GM23338 (cell line): ENCODE results near the gene CTNNA2. TPM values are rescaled to one million over a fixed set of nuclear protein-coding genes. Genes with fewer than 3 reads are reported as not detected.

Source experiments
- CREB1 ChIP-seq: fragments of 250-450 bp; sonication (Bioruptor Pico); IDR thresholded peaks from 2 replicates; pipeline ENCODE4 v1.5.0; 2020; ENCODE audit warnings: low read depth, mild to moderate bottlenecking, moderate library complexity
- CTCF ChIP-seq, 2 experiments: fragments of 200-600 bp in 1 of 2; sonication (generic) in 1 of 2; conservative IDR thresholded peaks; 2 replicates each; pipeline versions ENCODE4 v1.5.1 to v1.6.1; 2016 to 2017; ENCODE audit warnings: antibody characterized with exemption in 2 of 2, low read depth in 2 of 2, mild to moderate bottlenecking in 2 of 2, moderate library complexity in 1 of 2
- ETS1 ChIP-seq: IDR thresholded peaks from 2 replicates; pipeline ENCODE4 v1.6.1; 2016; ENCODE audit warnings: antibody characterized with exemption
- EZH2 ChIP-seq: fragments of 200-600 bp; sonication (generic); IDR thresholded peaks from one replicate; pipeline ENCODE4 v1.8.0; 2017; ENCODE audit warnings: antibody characterized with exemption, mild to moderate bottlenecking, low read depth; ENCODE audit not compliant: unreplicated experiment
- EZH2phosphoT487 ChIP-seq: fragments of 200-600 bp; sonication (generic); IDR thresholded peaks from one replicate; pipeline ENCODE4 v1.8.1; 2018; ENCODE audit warnings: antibody characterized with exemption; ENCODE audit not compliant: unreplicated experiment
- JUNB ChIP-seq: IDR thresholded peaks from one replicate; pipeline ENCODE4 v1.6.1; 2016; ENCODE audit warnings: antibody characterized with exemption; ENCODE audit not compliant: unreplicated experiment
- NANOG ChIP-seq: IDR thresholded peaks from 2 replicates; pipeline ENCODE4 v1.6.1; 2016; ENCODE audit warnings: antibody characterized with exemption, borderline replicate concordance
- POLR2AphosphoS5 ChIP-seq: IDR thresholded peaks from 2 replicates; pipeline ENCODE4 v1.6.1; 2016; ENCODE audit warnings: antibody characterized with exemption, low read depth
- STAT1 ChIP-seq: IDR thresholded peaks from one replicate; pipeline ENCODE4 v1.6.1; 2016; ENCODE audit warnings: antibody characterized with exemption; ENCODE audit not compliant: unreplicated experiment
- ZNF114 ChIP-seq: fragments of 250-450 bp; sonication (Bioruptor Pico); IDR thresholded peaks from 2 replicates; pipeline ENCODE4 v1.5.0; 2020; ENCODE audit warnings: mild to moderate bottlenecking, moderate library complexity
- ZNF331 ChIP-seq: fragments of 250-450 bp; sonication (Bioruptor Pico); IDR thresholded peaks from 2 replicates; pipeline ENCODE4 v1.5.0; 2020; ENCODE audit warnings: low read depth, mild to moderate bottlenecking, moderate library complexity
- ZNF462 ChIP-seq: fragments of 250-450 bp; sonication (Bioruptor Pico); IDR thresholded peaks from 2 replicates; pipeline ENCODE4 v1.5.0; 2020; ENCODE audit warnings: mild to moderate bottlenecking, moderate library complexity
- polyA plus RNA-seq: library from polyadenylated mRNA; unstranded; fragments of >200 nt; fragmentation: Nextera tagmentation; extraction: Ambion mirVana; gene quantifications from 2 replicates; pipeline ENCODE4 v1.2.1, GENCODE V29; 2016
- total RNA-seq: library from RNA; depleted of rRNA; stranded (reverse); fragments of >200 nt; shearing (Covaris generic); gene quantifications from 2 replicates; pipeline ENCODE4 v1.2.3, GENCODE V29; 2014

Gene CTNNA2
- total and polyA plus RNA-seq, 2 experiments from 2014 or later = 6.4 to 15.6 TPM

- TF ChIP-seq ZNF462 (CRISPR knock-in tag) (no peak), ZNF331 (CRISPR knock-in tag) (no peak), POLR2AphosphoS5 (no peak), EZH2 (no peak), CTCF (conservative IDR thresholded peaks at IDR 0.05; ENCODE audit: low read depth in 2 of 2) (no peak), STAT1 (no peak), CREB1 (no peak), EZH2phosphoT487 (no peak), ETS1 (no peak), NANOG (no peak), JUNB (no peak), ZNF114 (CRISPR knock-in tag) (no peak)
Measured at GRCh38 chr2:80016171-80016570, 503.3 kb downstream of the CTNNA2 start (continued).
